Thyroid gland (tissue), 4 donors: Measurements from ENCODE around the gene ARHGAP12.

Source experiments
- CTCF ChIP-seq, 6 experiments: fragments of 200-600 bp in 3 of 6; fragments of 450-650 bp in 3 of 6; sonication (generic) in 3 of 6; IDR thresholded peaks; one replicate each; pipeline ENCODE4 v1.5.1; 2016 to 2019; ENCODE audit warnings: antibody characterized with exemption in 6 of 6, mild to moderate bottlenecking in 2 of 6, inconsistent platforms in 1 of 6, moderate library complexity in 1 of 6
- POLR2A ChIP-seq, 2 donors: fragments of 450-650 bp; IDR thresholded peaks; one replicate each; pipeline ENCODE4 v1.6.1; 2017; ENCODE audit warnings: antibody characterized with exemption in 2 of 2, mild to moderate bottlenecking in 2 of 2, moderate library complexity in 1 of 2

- no peak for TF ChIP-seq POLR2A (IDR thresholded peaks at IDR 0.05)
- no peak for TF ChIP-seq CTCF (IDR thresholded peaks at IDR 0.05)
These were observed 44.2 kb downstream of the ARHGAP12 start for GRCh38 chr10:31884386-31884785.
